Activated CD4-positive, alpha-beta memory T cell treated with anti-CD3 and anti-CD28 coated beads for 36 hours (primary cell): ENCODE results near the gene VGLL4. TPM values are rescaled to one million over a fixed set of nuclear protein-coding genes. Genes with fewer than 3 reads are reported as not detected.

Experiments used
- CTCF ChIA-PET: fragments of 350-600 bp; sonication (Branson Sonifier 250); formaldehyde crosslinking; loops from one replicate; lab custom pipeline; 2021; ENCODE audit warnings: antibody characterized with exemption, inconsistent platforms; lab: Charles Lee
- POLR2A ChIA-PET: fragments of 350-600 bp; sonication (Branson Sonifier 250); formaldehyde crosslinking; loops from one replicate; lab custom pipeline; 2021; ENCODE audit warnings: antibody characterized with exemption; lab: Charles Lee
- DNase-seq: peaks from one replicate; pipeline ENCODE4 v3.0.0-alpha.2; 2020
- H3K27ac Mint-ChIP-seq: one replicate; pipeline ENCODE4 v1.8.0; 2021; ENCODE audit warnings: mixed read lengths
- H3K27me3 Mint-ChIP-seq: one replicate; pipeline ENCODE4 v1.8.0; 2021; ENCODE audit warnings: mixed read lengths
- H3K36me3 Mint-ChIP-seq: one replicate; pipeline ENCODE4 v1.8.0; 2021; ENCODE audit warnings: mixed read lengths
- H3K4me1 Mint-ChIP-seq: one replicate; pipeline ENCODE4 v1.8.0; 2021; ENCODE audit warnings: low read depth, mixed read lengths
- H3K4me3 Mint-ChIP-seq: one replicate; pipeline ENCODE4 v1.8.0; 2021; ENCODE audit warnings: mild to moderate bottlenecking, mixed read lengths
- H3K9me3 Mint-ChIP-seq: one replicate; pipeline ENCODE4 v1.8.0; 2021; ENCODE audit warnings: mixed read lengths
- intact Hi-C: fragments of 100-400 bp; cut with micrococcal nuclease; formaldehyde crosslinking; loops from one replicate; pipeline ENCODE4 v1.15.1; 2023
- total RNA-seq, 2 experiments: library from RNA; stranded (reverse); gene quantifications; one replicate each; pipeline ENCODE4 v1.2.3, GENCODE V29; 2021

Gene VGLL4
- total RNA-seq, 2 experiments from 2014 or later, result 18.2 to 18.7 TPM

- Mint-ChIP-seq H3K36me3 (peaks cover 6% of the 10 kb centered on the region), H3K4me1 (peaks cover 6% of the 10 kb centered on the region), H3K4me3 (no peak overlapping the region), H3K27ac (peak overlapping the region; percentile 2), H3K27me3 (no peaks in the 10 kb centered on the region), H3K9me3 (no peaks in the 10 kb centered on the region)
- DNase-seq, result peak; percentile 25
- POLR2A ChIA-PET, result no interaction called here
- intact Hi-C loops, result no loop called here
- CTCF ChIA-PET, result no interaction called here
These were observed 85.7 kb downstream of the VGLL4 start for GRCh38 chr3:11558002-11558401.

- H3K4me1 Mint-ChIP-seq, result peaks cover 6% of the 10 kb centered on the region
- H3K9me3 Mint-ChIP-seq, result no peaks in the 10 kb centered on the region
- intact Hi-C loops, result no loop called here
- DNase-seq, result no peak
- no peak overlapping the region for H3K27ac Mint-ChIP-seq
- H3K36me3 Mint-ChIP-seq, result peaks cover 10% of the 10 kb centered on the region
- no peak overlapping the region for H3K4me3 Mint-ChIP-seq
- no peaks in the 10 kb centered on the region for H3K27me3 Mint-ChIP-seq
- CTCF ChIA-PET, result no interaction called here
- POLR2A ChIA-PET, result no interaction called here
These were observed 86.7 kb downstream of the VGLL4 start for GRCh38 chr3:11556851-11557644.

- H3K36me3 Mint-ChIP-seq, result peaks cover 10% of the 10 kb centered on the region
- H3K27ac Mint-ChIP-seq, result no peak overlapping the region
These were observed 87.7 kb downstream of the VGLL4 start for GRCh38 chr3:11555881-11556633.

GRCh38 chr3:11555211-11555782, 88.4 kb downstream of the VGLL4 start:
- H3K27ac Mint-ChIP-seq, result no peak overlapping the region
- CTCF ChIA-PET, result no interaction called here
- POLR2A ChIA-PET, result no interaction called here

More at GRCh38 chr3:11555881-11556633, 87.7 kb downstream of the VGLL4 start:
- H3K4me3 Mint-ChIP-seq, result no peak overlapping the region
- no peaks in the 10 kb centered on the region for H3K9me3 Mint-ChIP-seq
- H3K4me1 Mint-ChIP-seq, result peaks cover 6% of the 10 kb centered on the region
- H3K27me3 Mint-ChIP-seq, result no peaks in the 10 kb centered on the region
- no peak for DNase-seq
- ChIA-PET CTCF (no interaction called here), POLR2A (no interaction called here)
- intact Hi-C loops, result no loop called here

GRCh38 chr3:11554666-11555065, 89.0 kb downstream of the VGLL4 start:
- intact Hi-C loops, result no loop called here
- ChIA-PET CTCF (no interaction called here), POLR2A (no interaction called here)
- H3K9me3 Mint-ChIP-seq, result no peaks in the 10 kb centered on the region
- no peak for DNase-seq
- no peaks in the 10 kb centered on the region for H3K27me3 Mint-ChIP-seq
- H3K36me3 Mint-ChIP-seq, result peaks cover 6% of the 10 kb centered on the region
- H3K27ac Mint-ChIP-seq, result no peak overlapping the region
- peaks cover 6% of the 10 kb centered on the region for H3K4me1 Mint-ChIP-seq
- H3K4me3 Mint-ChIP-seq, result no peak overlapping the region

More at GRCh38 chr3:11555211-11555782, 88.4 kb downstream of the VGLL4 start:
- Mint-ChIP-seq H3K9me3 (no peaks in the 10 kb centered on the region), H3K27me3 (no peaks in the 10 kb centered on the region), H3K4me3 (no peak overlapping the region), H3K4me1 (peaks cover 6% of the 10 kb centered on the region), H3K36me3 (peaks cover 10% of the 10 kb centered on the region)
- intact Hi-C loops, result no loop called here
- no peak for DNase-seq

- peaks cover 6% of the 10 kb centered on the region for H3K4me1 Mint-ChIP-seq
- intact Hi-C loops, result no loop called here
- no peak overlapping the region for H3K27ac Mint-ChIP-seq
- peaks cover 6% of the 10 kb centered on the region for H3K36me3 Mint-ChIP-seq
- no peaks in the 10 kb centered on the region for H3K27me3 Mint-ChIP-seq
- no peak overlapping the region for H3K4me3 Mint-ChIP-seq
- ChIA-PET POLR2A (no interaction called here), CTCF (no interaction called here)
- H3K9me3 Mint-ChIP-seq, result no peaks in the 10 kb centered on the region
- no peak for DNase-seq
These were observed 89.5 kb downstream of the VGLL4 start for GRCh38 chr3:11554236-11554610.

- Mint-ChIP-seq H3K27ac (no peak overlapping the region), H3K27me3 (no peaks in the 10 kb centered on the region), H3K4me3 (no peak overlapping the region), H3K4me1 (peaks cover 6% of the 10 kb centered on the region), H3K9me3 (no peaks in the 10 kb centered on the region), H3K36me3 (peaks cover 6% of the 10 kb centered on the region)
- ChIA-PET POLR2A (no interaction called here), CTCF (no interaction called here)
- intact Hi-C loops, result no loop called here
- no peak for DNase-seq
These were observed 90.1 kb downstream of the VGLL4 start for GRCh38 chr3:11553436-11554235.

- ChIA-PET POLR2A (no interaction called here), CTCF (no interaction called here)
- Mint-ChIP-seq H3K9me3 (no peaks in the 10 kb centered on the region), H3K4me1 (peaks cover 2% of the 10 kb centered on the region), H3K36me3 (peaks cover 6% of the 10 kb centered on the region), H3K4me3 (no peak overlapping the region), H3K27ac (no peak overlapping the region), H3K27me3 (no peaks in the 10 kb centered on the region)
- intact Hi-C loops, result no loop called here
- no peak for DNase-seq
These were observed 91.1 kb downstream of the VGLL4 start for GRCh38 chr3:11552289-11553264.

- Mint-ChIP-seq H3K27me3 (no peaks in the 10 kb centered on the region), H3K9me3 (peaks cover 9% of the 10 kb centered on the region), H3K27ac (no peak overlapping the region), H3K36me3 (peaks cover 12% of the 10 kb centered on the region), H3K4me3 (no peak overlapping the region), H3K4me1 (peaks cover 5% of the 10 kb centered on the region)
- intact Hi-C loops, result no loop called here
- DNase-seq, result no peak
- ChIA-PET CTCF (no interaction called here), POLR2A (no interaction called here)
These were observed 92.7 kb downstream of the VGLL4 start for GRCh38 chr3:11551036-11551435.

- intact Hi-C loops, result no loop called here
These were observed 94.1 kb downstream of the VGLL4 start for GRCh38 chr3:11549580-11550140.

GRCh38 chr3:11548721-11549131, 95.0 kb downstream of the VGLL4 start:
- intact Hi-C loops, result no loop called here
- CTCF ChIA-PET, result no interaction called here
- POLR2A ChIA-PET, result no interaction called here
- Mint-ChIP-seq H3K36me3 (peaks cover 12% of the 10 kb centered on the region), H3K4me3 (no peak overlapping the region), H3K9me3 (peaks cover 9% of the 10 kb centered on the region), H3K27me3 (no peaks in the 10 kb centered on the region), H3K27ac (no peak overlapping the region), H3K4me1 (peaks cover 5% of the 10 kb centered on the region)
- no peak for DNase-seq

More at GRCh38 chr3:11549580-11550140, 94.1 kb downstream of the VGLL4 start:
- Mint-ChIP-seq H3K9me3 (peaks cover 9% of the 10 kb centered on the region), H3K36me3 (peaks cover 12% of the 10 kb centered on the region), H3K27me3 (no peaks in the 10 kb centered on the region), H3K4me1 (peaks cover 5% of the 10 kb centered on the region), H3K27ac (no peak overlapping the region), H3K4me3 (no peak overlapping the region)
- DNase-seq, result no peak
- ChIA-PET POLR2A (no interaction called here), CTCF (no interaction called here)
